ENCODE measurements around the gene ROPN1.

The ROPN1 gene

DNA sequence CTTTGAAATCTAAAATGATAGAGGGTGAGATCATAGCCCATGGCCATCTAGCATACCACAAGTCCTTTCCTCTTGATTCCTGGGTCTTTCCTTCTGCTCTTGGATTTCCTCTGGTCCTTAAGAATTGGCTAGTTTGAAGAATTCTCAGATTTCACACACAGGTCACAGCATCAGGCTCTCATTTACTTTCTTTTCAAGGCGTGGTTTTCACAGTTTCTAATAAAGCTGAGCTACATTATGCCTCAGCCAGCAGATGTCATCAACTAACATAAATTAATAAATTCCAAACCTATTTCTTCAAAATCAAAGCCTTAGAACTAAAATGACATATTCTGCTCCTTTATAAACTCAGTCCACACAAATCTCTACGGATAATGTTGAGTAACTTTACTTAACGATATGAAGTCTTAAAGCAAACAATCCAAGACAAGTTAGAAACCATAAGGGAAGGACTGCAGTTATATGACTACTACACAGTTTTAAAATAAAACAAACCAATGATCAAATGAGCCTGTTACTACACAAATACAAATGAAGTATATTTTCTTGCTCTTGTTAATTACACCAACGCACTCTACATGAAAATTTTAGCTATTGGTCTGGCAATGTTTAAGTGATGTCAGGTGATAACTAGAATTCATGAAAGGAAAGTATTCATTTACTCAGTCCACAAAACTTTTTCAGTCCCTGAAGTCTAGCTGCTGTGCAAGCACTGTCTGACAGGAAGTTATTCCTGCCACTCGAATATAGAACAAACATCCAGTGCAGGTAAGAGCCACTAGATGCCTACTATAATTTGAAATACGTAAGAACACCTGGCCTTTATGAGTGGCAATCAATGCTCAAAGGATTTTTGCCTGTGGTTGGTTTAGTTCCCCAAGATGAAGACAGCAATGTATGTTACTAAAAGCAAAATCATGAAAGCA lies 40.1 kb downstream of the ROPN1 start:
- FAIRE-seq (no peak), DNase-seq (ENCODE audit: insufficient read length, low spot score) (no peak)

DNA sequence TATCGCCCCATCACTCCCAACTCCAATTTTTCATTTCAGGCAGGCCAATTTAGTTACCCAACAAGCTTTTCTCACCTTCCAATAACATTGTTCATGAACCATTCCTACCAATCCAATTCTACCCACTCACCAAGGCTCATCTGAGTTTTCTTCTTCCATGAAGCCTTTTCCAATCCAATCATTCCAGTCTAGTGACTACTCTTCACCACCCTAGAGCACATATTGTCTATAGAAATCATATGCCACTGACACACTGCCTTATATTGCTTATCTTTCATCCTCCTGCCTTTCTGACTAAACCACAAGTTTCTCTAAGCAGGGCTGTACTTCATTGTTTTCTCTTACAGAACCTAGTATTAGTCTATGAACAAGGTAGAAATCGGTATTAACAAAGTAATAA lies 42.3 kb downstream of the ROPN1 start:
- DNase-seq (ENCODE audit: insufficient read length, low spot score) (no peak), FAIRE-seq (no peak)

GRCh38 chr3:123948449-123948848 lies 43.5 kb downstream of the ROPN1 start:
- DNase-seq (ENCODE audit: insufficient read length, low spot score) (no peak), FAIRE-seq (no peak)

GRCh38 chr3:123947482-123947881 lies 44.4 kb downstream of the ROPN1 start:
- no peak for DNase-seq (ENCODE audit: insufficient read length, low spot score)
- no peak for FAIRE-seq

DNA sequence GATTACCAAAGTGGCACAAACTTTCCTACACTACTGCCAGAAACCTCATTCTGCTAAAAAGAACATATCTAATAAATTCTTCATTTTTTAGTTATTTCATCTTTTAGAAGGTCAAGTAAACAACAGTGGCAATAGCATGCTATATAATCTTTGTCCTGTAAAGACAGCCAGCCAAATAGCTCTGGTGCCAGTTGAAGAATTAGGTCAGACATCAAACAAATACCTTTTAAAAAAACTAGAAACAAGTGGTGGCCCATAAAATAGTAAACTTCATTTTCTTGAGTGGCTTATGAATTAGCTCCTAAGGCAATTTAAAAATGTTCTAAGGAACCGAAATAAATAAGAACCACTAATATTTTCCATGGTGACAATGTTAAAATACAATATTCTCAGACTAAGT lies 50.4 kb downstream of the ROPN1 start:
- no peak for DNase-seq (ENCODE audit: insufficient read length, low spot score)
- FAIRE-seq, result no peak

GRCh38 chr3:123941121-123941520 lies 50.8 kb downstream of the ROPN1 start:
- DNase-seq (ENCODE audit: insufficient read length, low spot score) (no peak), FAIRE-seq (no peak)

- DNase-seq (ENCODE audit: insufficient read length, low spot score), result no peak
- no peak for FAIRE-seq
Observed at GRCh38 chr3:123939706-123940105, 52.2 kb downstream of the ROPN1 start.

- FAIRE-seq (no peak), DNase-seq (ENCODE audit: insufficient read length, low spot score) (no peak)
Observed at GRCh38 chr3:123936400-123936799, 55.5 kb downstream of the ROPN1 start.

- DNase-seq (ENCODE audit: insufficient read length, low spot score), result no peak
- no peak for FAIRE-seq
Observed at GRCh38 chr3:123935830-123936229, 56.1 kb downstream of the ROPN1 start.

DNA sequence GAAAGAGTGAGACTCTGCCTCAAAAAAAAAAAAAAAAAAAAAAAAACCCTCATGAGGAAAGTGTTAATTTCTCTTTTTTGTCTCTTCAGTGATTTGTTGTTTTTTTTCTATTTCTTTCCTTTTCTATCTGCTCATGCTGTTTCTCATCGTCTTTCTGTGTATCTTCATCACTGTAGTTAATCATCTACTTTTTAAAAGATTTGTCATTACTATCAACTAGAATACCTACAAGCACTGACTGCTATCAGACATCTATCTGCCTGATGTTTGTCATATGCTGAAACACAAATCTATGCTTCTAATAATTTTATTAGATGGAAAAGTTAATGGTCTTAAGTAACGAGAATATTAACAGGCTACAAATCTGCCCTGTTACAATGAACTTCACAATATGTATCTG lies 57.7 kb downstream of the ROPN1 start:
- FAIRE-seq, result no peak

DNA sequence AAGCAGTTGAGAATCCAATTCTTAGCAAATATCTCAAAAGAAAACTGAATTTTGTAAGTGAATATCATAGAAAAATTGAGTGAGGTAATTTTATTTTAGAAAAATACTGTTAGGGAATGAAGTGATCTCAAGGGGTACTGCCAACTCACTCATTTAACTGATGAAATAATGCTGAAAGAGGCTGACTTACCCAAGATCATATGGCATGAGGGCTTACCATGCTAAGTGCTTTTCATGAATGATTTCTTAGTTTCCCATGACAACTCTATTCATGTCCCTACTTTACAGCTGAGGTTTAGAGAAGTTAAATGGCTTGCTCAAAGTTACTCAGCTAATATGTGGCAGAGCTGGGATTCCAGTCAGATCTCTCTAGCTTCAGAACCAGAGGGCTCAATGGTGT lies 61.5 kb downstream of the ROPN1 start:
- FAIRE-seq, result no peak
- no peak for DNase-seq (ENCODE audit: insufficient read length, low spot score)

More for the DNA sequence above, 57.7 kb downstream of the ROPN1 start:
- DNase-seq (ENCODE audit: insufficient read length, low spot score), result no peak

DNA sequence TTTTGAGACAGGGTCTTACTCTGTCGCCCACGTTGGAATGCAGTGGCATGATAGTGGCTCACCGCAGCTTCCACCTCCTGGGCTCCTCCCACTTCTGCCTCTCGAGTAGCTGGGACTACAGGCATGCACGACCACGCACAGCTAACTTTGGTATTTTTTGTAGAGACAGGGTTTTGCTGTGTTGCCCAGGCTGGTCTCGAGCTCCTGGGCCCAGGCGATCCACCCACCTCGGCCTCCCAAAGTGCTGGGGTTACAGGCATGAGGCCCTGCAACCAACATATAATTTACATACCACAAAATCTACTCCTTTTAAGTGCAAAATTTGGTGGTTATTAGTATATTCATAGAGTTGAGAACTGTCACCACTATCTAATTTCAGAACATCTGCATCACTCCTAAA lies 62.6 kb downstream of the ROPN1 start:
- FAIRE-seq, result no peak
- DNase-seq (ENCODE audit: insufficient read length, low spot score), result no peak

GRCh38 chr3:123926396-123926795 lies 65.5 kb downstream of the ROPN1 start:
- no peak for FAIRE-seq
- DNase-seq (ENCODE audit: insufficient read length, low spot score), result no peak

DNA sequence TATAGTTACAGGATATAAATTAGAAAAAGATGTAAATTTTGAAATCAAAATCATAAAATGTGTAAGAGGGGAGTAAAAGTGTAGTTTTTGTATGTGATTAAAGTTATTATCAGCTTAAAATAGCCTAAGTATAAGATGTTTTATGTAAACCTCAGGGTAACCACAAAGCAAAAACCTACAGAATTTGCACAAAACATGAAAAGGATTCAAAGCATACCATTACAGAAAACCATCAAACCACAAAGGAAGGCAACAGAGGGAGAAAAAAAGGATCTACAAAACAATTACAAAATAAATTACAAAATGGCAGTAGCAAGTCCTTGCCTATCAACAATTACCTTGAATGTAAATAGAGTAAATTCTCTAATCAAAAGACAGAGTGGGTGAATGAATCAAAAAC lies 71.1 kb downstream of the ROPN1 start:
- DNase-seq (ENCODE audit: insufficient read length, low spot score), result no peak
- FAIRE-seq, result no peak

DNA sequence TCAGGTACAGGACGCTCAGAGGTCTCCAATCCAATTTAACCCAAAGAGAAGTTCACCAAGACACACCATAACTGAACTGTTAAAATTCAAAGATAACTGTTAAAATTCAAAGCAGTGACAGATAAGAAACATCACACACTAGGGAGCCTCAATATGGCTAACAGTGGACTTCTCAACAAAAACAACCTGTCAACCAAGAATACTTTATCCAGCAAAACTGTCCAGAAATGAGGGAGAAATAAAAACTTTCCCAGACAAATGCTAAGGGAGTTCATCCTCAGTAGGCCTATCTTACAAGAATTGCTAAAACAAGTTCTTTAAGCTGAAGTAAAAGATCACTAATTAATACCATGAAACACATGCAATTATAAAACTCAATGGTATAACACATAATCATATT lies 71.5 kb downstream of the ROPN1 start:
- no peak for DNase-seq (ENCODE audit: insufficient read length, low spot score)
- no peak for FAIRE-seq

GRCh38 chr3:123919353-123919752 lies 72.6 kb downstream of the ROPN1 start:
- FAIRE-seq, result peak; percentile 31
- no peak for DNase-seq (ENCODE audit: insufficient read length, low spot score)

All from HTR-8/SVneo (cell line).